Body of pancreas (tissue), 4 donors: Measurements from ENCODE around the gene CDC14B. TPM values are rescaled to one million over a fixed set of nuclear protein-coding genes. Genes with fewer than 3 reads are reported as not detected.

Experiments used
- ATAC-seq: fragments of 150-250 bp; one replicate; pipeline ENCODE4 v1.9.1; 2016
- DNase-seq, 4 donors: peaks; one replicate each; pipeline ENCODE4 v3.0.0-alpha.2; 2019
- H3K27ac ChIP-seq, 4 donors: fragments of 200-600 bp; sonication (generic); 1 replicate in 3 of 4; 2 replicates in 1 of 4; pipeline versions ENCODE4 v1.5.1 to v1.6.1; 2016 to 2019; ENCODE audit warnings: mild to moderate bottlenecking in 1 of 4, mixed read lengths in 1 of 4, moderate library complexity in 1 of 4
- H3K27me3 ChIP-seq, 2 donors: fragments of 200-600 bp; sonication (generic); one replicate each; pipeline ENCODE4 v1.6.0; 2016; ENCODE audit warnings: mild to moderate bottlenecking in 1 of 2
- H3K36me3 ChIP-seq, 2 donors: fragments of 200-600 bp; sonication (generic); replicated peaks in 1 of 2; 2 replicates each; pipeline ENCODE4 v1.5.1; 2016; ENCODE audit warnings: low read depth in 2 of 2; ENCODE audit not compliant: insufficient read depth in 1 of 2
- H3K4me1 ChIP-seq: fragments of 200-600 bp; sonication (generic); one replicate; pipeline ENCODE4 v1.6.0; 2016
- H3K4me3 ChIP-seq, 2 donors: fragments of 200-600 bp; sonication (generic); 1 replicate in 1 of 2; 2 replicates in 1 of 2; pipeline ENCODE4 v1.5.1; 2016 to 2019
- H3K9me3 ChIP-seq, 3 donors: fragments of 200-600 bp; sonication (generic); 1 replicate in 2 of 3; 2 replicates in 1 of 3; pipeline ENCODE4 v1.5.1; 2016
- POLR2A ChIP-seq, 3 donors: fragments of 450-650 bp; IDR thresholded peaks; one replicate each; pipeline ENCODE4 v1.6.1; 2016; ENCODE audit warnings: antibody characterized with exemption in 3 of 3, mild to moderate bottlenecking in 2 of 3
- WGBS, 2 donors: methylation state at CpG; one replicate each; pipeline ENCODE4 v1.1.5; 2017; 5-methylcytosine and 5-hydroxymethylcytosine counted together
- intact Hi-C: fragments of 100-400 bp; cut with DNase I; formaldehyde crosslinking; loops from one replicate; pipeline ENCODE4 v1.15.1; 2023
- total RNA-seq, 2 donors: library from RNA; depleted of rRNA; stranded (reverse); fragments of >200 nt; gene quantifications; one replicate each; pipeline ENCODE4 v1.1.0, GENCODE V29; 2016
- TF ChIP-seq, protein P1 (sequence below), 7 experiments: fragments of 450-650 bp in 4 of 7; fragments of 200-600 bp in 3 of 7; sonication (generic) in 3 of 7; IDR thresholded peaks; one replicate each; pipeline ENCODE4 v1.5.1; 2016 to 2019; ENCODE audit warnings: antibody characterized with exemption in 7 of 7

The CDC14B gene
- total RNA-seq, 2 donors from 2014 or later, result 10.9 to 16.1 TPM

DNA sequence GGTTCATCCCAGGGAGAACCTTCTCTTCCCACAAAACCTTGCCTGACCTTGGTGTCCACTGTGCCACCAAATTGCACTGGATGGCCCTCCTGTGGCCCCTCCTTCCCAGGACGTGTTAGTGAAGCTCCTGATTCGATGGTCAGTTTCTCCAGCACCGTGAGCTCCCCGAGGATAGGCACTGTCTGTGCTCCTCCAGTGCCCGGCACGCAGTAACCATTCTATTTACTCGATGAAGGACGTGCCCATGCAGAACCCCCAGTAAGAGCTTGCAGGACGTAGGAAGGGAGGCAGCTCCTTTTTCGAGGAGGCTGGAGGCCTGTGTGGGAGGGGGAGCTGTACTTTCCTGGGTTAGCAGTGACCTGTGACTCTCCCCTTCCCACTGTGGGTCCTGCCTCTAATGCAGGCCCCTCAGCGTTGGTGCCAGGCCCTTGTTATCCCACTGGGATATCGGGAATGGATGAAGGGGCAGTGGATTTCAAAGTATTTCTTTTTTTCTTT, 130.1 kb downstream of the CDC14B start:
- no peak overlapping the region for H3K27ac ChIP-seq

GRCh38 chr9:96487949-96488348, 131.7 kb downstream of the CDC14B start:
- Histone ChIP-seq H3K9me3 (no peaks in the 10 kb centered on the region), H3K27me3 (no peaks in the 10 kb centered on the region), H3K27ac (no peak overlapping the region), H3K4me3 (no peak overlapping the region), H3K4me1 (peaks cover 16% of the 10 kb centered on the region), H3K36me3 (no peaks in the 10 kb centered on the region)
- no peak for ATAC-seq
- 81 to 84% methylated on average over 9 to 10 of the region's 10 CpGs for WGBS, 2 donors
- intact Hi-C loops, result no loop called here
- TF ChIP-seq POLR2A (IDR thresholded peaks at IDR 0.05), result no peak
- TF ChIP-seq, protein P1, sequence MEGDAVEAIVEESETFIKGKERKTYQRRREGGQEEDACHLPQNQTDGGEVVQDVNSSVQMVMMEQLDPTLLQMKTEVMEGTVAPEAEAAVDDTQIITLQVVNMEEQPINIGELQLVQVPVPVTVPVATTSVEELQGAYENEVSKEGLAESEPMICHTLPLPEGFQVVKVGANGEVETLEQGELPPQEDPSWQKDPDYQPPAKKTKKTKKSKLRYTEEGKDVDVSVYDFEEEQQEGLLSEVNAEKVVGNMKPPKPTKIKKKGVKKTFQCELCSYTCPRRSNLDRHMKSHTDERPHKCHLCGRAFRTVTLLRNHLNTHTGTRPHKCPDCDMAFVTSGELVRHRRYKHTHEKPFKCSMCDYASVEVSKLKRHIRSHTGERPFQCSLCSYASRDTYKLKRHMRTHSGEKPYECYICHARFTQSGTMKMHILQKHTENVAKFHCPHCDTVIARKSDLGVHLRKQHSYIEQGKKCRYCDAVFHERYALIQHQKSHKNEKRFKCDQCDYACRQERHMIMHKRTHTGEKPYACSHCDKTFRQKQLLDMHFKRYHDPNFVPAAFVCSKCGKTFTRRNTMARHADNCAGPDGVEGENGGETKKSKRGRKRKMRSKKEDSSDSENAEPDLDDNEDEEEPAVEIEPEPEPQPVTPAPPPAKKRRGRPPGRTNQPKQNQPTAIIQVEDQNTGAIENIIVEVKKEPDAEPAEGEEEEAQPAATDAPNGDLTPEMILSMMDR (IDR thresholded peaks at IDR 0.05), result no peak
- no peak for DNase-seq

More for the DNA sequence above, 130.1 kb downstream of the CDC14B start:
- 90 to 94% methylated on average over 12 of the region's 12 CpGs for WGBS, 2 donors
- Histone ChIP-seq H3K27me3 (no peaks in the 10 kb centered on the region), H3K4me3 (no peak overlapping the region), H3K4me1 (peaks cover 16% of the 10 kb centered on the region), H3K9me3 (no peaks in the 10 kb centered on the region), H3K36me3 (no peaks in the 10 kb centered on the region)
- ATAC-seq, result no peak
- intact Hi-C loops, result no loop called here
- TF ChIP-seq, protein P1 (IDR thresholded peaks at IDR 0.05), result no peak
- no peak for TF ChIP-seq POLR2A (IDR thresholded peaks at IDR 0.05)
- DNase-seq, result no peak

DNA sequence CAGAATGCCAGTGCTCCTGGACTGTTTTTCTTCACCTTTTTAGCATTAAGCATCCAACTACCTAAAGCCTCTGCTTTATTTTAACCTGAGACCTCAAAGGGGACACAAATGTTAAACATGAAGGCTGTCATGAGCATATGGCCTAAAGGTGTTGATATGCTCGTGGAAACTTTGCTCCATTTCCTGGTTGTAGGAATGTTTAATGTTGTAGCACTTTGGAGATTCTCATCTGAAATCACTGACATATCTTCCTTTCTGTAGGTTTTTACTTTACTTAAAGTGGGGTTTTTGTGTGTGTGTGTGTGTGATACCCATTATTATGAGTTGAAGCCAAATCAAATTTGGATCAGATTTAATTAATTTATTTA, 132.6 kb downstream of the CDC14B start:
- WGBS, 2 donors, result 32 to 35% methylated on average over 1 of the region's 1 CpG
- H3K4me1 ChIP-seq, result peaks cover 16% of the 10 kb centered on the region
- no peak for DNase-seq
- no peak for TF ChIP-seq POLR2A (IDR thresholded peaks at IDR 0.05)
- TF ChIP-seq, protein P1 (IDR thresholded peaks at IDR 0.05), result no peak
- H3K9me3 ChIP-seq, result no peaks in the 10 kb centered on the region
- H3K27me3 ChIP-seq, result no peaks in the 10 kb centered on the region
- peak overlapping the region in 1 of 4 donors; percentile 5 for H3K27ac ChIP-seq
- no peak for ATAC-seq
- no peaks in the 10 kb centered on the region for H3K36me3 ChIP-seq
- intact Hi-C loops, result no loop called here
- H3K4me3 ChIP-seq, result no peak overlapping the region

DNA sequence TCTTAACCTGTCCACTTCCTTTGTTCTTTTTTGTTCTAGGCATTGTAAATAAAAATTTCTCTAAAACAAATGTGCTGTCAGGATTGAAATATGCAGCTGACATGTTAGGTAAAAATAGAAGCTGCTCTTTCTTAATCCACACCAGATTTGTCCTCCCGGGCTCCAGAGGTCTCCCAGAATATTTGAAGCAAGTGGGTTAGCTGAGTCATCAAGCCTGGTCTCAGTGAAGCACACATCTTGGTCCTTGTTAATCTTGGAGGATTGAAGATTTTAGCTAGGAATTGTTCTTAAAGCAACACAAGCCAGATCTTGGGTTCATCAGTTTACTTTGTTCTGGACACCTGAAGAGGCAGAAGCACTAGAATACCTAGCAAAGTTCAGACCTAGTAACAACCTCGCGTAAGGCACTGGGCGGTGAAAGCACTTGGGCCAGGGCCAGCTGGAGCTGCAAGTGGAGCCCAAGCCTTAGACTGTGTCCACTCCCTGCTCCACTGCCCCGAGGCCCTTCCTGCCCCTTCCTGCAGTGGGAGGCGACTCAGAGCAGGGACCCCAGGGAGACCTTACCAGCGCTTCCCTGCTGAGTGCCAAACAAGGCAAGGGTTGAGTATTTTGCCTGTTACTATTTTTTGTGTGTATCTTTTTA, 133.1 kb downstream of the CDC14B start:
- ATAC-seq (peak; percentile 51), DNase-seq (peak; percentile 47 to 76 (median 61))
- H3K27ac ChIP-seq, result peak overlapping the region in 2 of 4 donors; percentile 5 to 8
- intact Hi-C loops, result no loop called here
- no peaks in the 10 kb centered on the region for H3K36me3 ChIP-seq
- no peaks in the 10 kb centered on the region for H3K27me3 ChIP-seq
- H3K4me3 ChIP-seq, result no peak overlapping the region
- TF ChIP-seq, protein P1 (IDR thresholded peaks at IDR 0.05), result no peak
- no peak for TF ChIP-seq POLR2A (IDR thresholded peaks at IDR 0.05)
- 36 to 52% methylated on average over 4 to 7 of the region's 7 CpGs for WGBS, 2 donors
- no peaks in the 10 kb centered on the region for H3K9me3 ChIP-seq
- peaks cover 16% of the 10 kb centered on the region for H3K4me1 ChIP-seq

- Histone ChIP-seq H3K36me3 (no peaks in the 10 kb centered on the region), H3K27ac (no peak overlapping the region), H3K4me1 (peaks cover 16% of the 10 kb centered on the region), H3K9me3 (no peaks in the 10 kb centered on the region), H3K4me3 (no peak overlapping the region), H3K27me3 (no peaks in the 10 kb centered on the region)
- ATAC-seq (no peak), DNase-seq (no peak)
- TF ChIP-seq POLR2A (IDR thresholded peaks at IDR 0.05), result no peak
- TF ChIP-seq, protein P1 (IDR thresholded peaks at IDR 0.05), result no peak
- WGBS, 2 donors, result 88 to 96% methylated on average over 8 to 16 of the region's 16 CpGs
- intact Hi-C loops, result no loop called here
These were observed 134.4 kb downstream of the CDC14B start for GRCh38 chr9:96485280-96485679.
